Retinal pigment epithelial cell (primary cell): ENCODE measurements around the gene CD300C.

Experiments
- DNase-seq: peaks from one replicate; pipeline ENCODE4 v3.0.0-alpha.2; 2010; ENCODE audit warnings: low read depth
- H3K4me3 ChIP-seq: 2 replicates; pipeline ENCODE4 v1.5.1; 2011; ENCODE audit warnings: mild to moderate bottlenecking, low read length, control low read depth, moderate library complexity
- CTCF ChIP-seq: conservative IDR thresholded peaks from 2 replicates; pipeline ENCODE4 v1.5.1; 2011; ENCODE audit warnings: low read depth, low read length, control low read depth, inconsistent platforms

The CD300C gene

GRCh38 chr17:74542727-74543383 is 3.1 kb downstream of the CD300C start:
- TF ChIP-seq CTCF: no peak
- H3K4me3 ChIP-seq: no peak overlapping the region
- no peak for DNase-seq

GRCh38 chr17:74542166-74542565 is 3.7 kb downstream of the CD300C start:
- no peak for TF ChIP-seq CTCF

GRCh38 chr17:74541176-74542111 is 4.5 kb downstream of the CD300C start:
- no peak overlapping the region for H3K4me3 ChIP-seq
- no peak for DNase-seq
- no peak for TF ChIP-seq CTCF

More at GRCh38 chr17:74542166-74542565, 3.7 kb downstream of the CD300C start:
- no peak for DNase-seq
- no peak overlapping the region for H3K4me3 ChIP-seq

GRCh38 chr17:74539281-74539820 is 6.6 kb downstream of the CD300C start:
- TF ChIP-seq CTCF: no peak
- DNase-seq: no peak
- H3K4me3 ChIP-seq: no peak overlapping the region

GRCh38 chr17:74536890-74537289 is 9.0 kb downstream of the CD300C start:
- H3K4me3 ChIP-seq: no peak overlapping the region
- no peak for TF ChIP-seq CTCF
- no peak for DNase-seq

GRCh38 chr17:74532115-74532514 is 13.8 kb downstream of the CD300C start:
- no peak for TF ChIP-seq CTCF
- no peak overlapping the region for H3K4me3 ChIP-seq
- no peak for DNase-seq
